C4-2B (cell line): ENCODE data around the gene XRRA1.

Source experiments
- ZFX ChIP-seq: fragments of 450-650 bp; IDR thresholded peaks from 2 replicates; pipeline ENCODE4 v1.6.1; 2017
- TF ChIP-seq, protein P1 (sequence below): fragments of 450-650 bp; conservative IDR thresholded peaks from 2 replicates; pipeline ENCODE4 v1.5.1; 2017; ENCODE audit warnings: mild to moderate bottlenecking

DNA sequence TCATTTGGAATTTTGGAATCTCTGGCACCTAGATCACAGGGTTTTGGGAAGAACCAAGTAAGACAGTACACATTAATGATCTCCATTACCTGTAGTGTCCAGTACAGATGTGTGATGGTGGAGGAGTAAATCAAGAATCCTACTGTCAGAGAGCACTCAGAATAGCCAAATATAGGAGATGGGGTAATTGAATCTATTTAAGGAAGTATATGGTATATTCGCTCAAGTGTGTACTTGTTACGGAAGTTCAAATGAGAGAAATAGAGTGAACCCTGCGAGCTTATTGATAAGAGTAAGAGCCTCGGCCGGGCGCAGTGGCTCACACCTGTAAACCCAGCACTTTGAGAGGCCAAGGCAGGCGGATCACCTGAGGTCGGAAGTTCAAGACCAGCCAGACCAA, 2.3 kb upstream of the XRRA1 start:
- TF ChIP-seq, protein P1, sequence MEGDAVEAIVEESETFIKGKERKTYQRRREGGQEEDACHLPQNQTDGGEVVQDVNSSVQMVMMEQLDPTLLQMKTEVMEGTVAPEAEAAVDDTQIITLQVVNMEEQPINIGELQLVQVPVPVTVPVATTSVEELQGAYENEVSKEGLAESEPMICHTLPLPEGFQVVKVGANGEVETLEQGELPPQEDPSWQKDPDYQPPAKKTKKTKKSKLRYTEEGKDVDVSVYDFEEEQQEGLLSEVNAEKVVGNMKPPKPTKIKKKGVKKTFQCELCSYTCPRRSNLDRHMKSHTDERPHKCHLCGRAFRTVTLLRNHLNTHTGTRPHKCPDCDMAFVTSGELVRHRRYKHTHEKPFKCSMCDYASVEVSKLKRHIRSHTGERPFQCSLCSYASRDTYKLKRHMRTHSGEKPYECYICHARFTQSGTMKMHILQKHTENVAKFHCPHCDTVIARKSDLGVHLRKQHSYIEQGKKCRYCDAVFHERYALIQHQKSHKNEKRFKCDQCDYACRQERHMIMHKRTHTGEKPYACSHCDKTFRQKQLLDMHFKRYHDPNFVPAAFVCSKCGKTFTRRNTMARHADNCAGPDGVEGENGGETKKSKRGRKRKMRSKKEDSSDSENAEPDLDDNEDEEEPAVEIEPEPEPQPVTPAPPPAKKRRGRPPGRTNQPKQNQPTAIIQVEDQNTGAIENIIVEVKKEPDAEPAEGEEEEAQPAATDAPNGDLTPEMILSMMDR = no peak
- no peak for TF ChIP-seq ZFX
